T-cell (primary cell): ENCODE results near the gene S100A1. TPM values are rescaled to one million over a fixed set of nuclear protein-coding genes. Genes with fewer than 3 reads are reported as not detected.

Source experiments
- ATAC-seq, 4 experiments: fragments of 200-7000 bp in 3 of 4; fragments of 150-1000 bp in 1 of 4; cut with Tn5 transposase; replicated peaks in 1 of 4; 1 replicate in 3 of 4; 2 replicates in 1 of 4; pipeline ENCODE4 v1.10.0; 2021; ENCODE audit warnings: moderate library complexity in 3 of 4, mild to moderate bottlenecking in 2 of 4, moderate number of reproducible peaks in 1 of 4
- CTCF ChIA-PET, 2 donors: fragments of 300-600 bp; sonication (Branson Sonifier 250); formaldehyde crosslinking; loops; one replicate each; lab custom pipeline; 2022; ENCODE audit warnings: antibody characterized with exemption in 2 of 2; lab: Charles Lee
- POLR2A ChIA-PET, 2 donors: fragments of 300-600 bp; sonication (Branson Sonifier 250); formaldehyde crosslinking; loops; one replicate each; lab custom pipeline; 2022; ENCODE audit warnings: antibody characterized with exemption in 2 of 2; lab: Charles Lee
- DNase-seq, 35 experiments: peaks; one replicate each; pipeline versions ENCODE4 v3.0.0 to v3.0.0-alpha.2; 2013 to 2023
- H3K27ac ChIP-seq: one replicate; pipeline ENCODE4 v1.5.1; 2013; ENCODE audit warnings: low read length
- H3K27me3 ChIP-seq, 2 experiments: replicated peaks in 1 of 2; 1 replicate in 1 of 2; 2 replicates in 1 of 2; pipeline versions ENCODE4 v1.6.1 to v1.7.0; 2013; ENCODE audit warnings: low read length in 1 of 2, mixed read lengths in 1 of 2; ENCODE audit not compliant: control insufficient read depth in 2 of 2, insufficient read depth in 2 of 2; ENCODE audit errors: extremely low read depth in 1 of 2
- H3K36me3 ChIP-seq, 2 donors: 1 replicate in 1 of 2; 2 replicates in 1 of 2; pipeline versions ENCODE4 v1.6.1 to v1.7.0; 2013; ENCODE audit warnings: low read length in 1 of 2; ENCODE audit not compliant: control insufficient read depth in 2 of 2, insufficient read depth in 1 of 2; ENCODE audit errors: extremely low read depth in 1 of 2
- H3K4me1 ChIP-seq, 2 experiments: 1 replicate in 1 of 2; 2 replicates in 1 of 2; pipeline versions ENCODE4 v1.6.1 to v1.7.0; 2013; ENCODE audit warnings: low read length in 2 of 2, mixed read lengths in 1 of 2; ENCODE audit not compliant: insufficient read depth in 2 of 2, control insufficient read depth in 1 of 2; ENCODE audit errors: extremely low read depth in 1 of 2
- H3K4me3 ChIP-seq, 2 donors: 1 replicate in 1 of 2; 2 replicates in 1 of 2; pipeline versions ENCODE4 v1.5.1 to v1.7.0; 2013; ENCODE audit warnings: mild to moderate bottlenecking in 2 of 2, low read length in 1 of 2, moderate library complexity in 1 of 2; ENCODE audit not compliant: control insufficient read depth in 1 of 2; ENCODE audit errors: extremely low read depth in 1 of 2
- H3K9me3 ChIP-seq: 2 replicates; pipeline ENCODE4 v1.7.0; 2013
- H3K27ac Mint-ChIP-seq, 2 donors: one replicate each; pipeline ENCODE4 v1.8.0; 2020 to 2021; ENCODE audit warnings: mild to moderate bottlenecking in 2 of 2, mixed read lengths in 2 of 2
- H3K27me3 Mint-ChIP-seq, 2 donors: one replicate each; pipeline ENCODE4 v1.8.0; 2021 to 2022; ENCODE audit warnings: mixed read lengths in 2 of 2
- H3K36me3 Mint-ChIP-seq: one replicate; pipeline ENCODE4 v1.8.0; 2021; ENCODE audit warnings: mixed read lengths
- H3K4me1 Mint-ChIP-seq, 3 donors: one replicate each; pipeline ENCODE4 v1.8.0; 2020 to 2022; ENCODE audit warnings: mixed read lengths in 3 of 3, mild to moderate bottlenecking in 1 of 3
- H3K4me3 Mint-ChIP-seq, 3 donors: one replicate each; pipeline ENCODE4 v1.8.0; 2020 to 2022; ENCODE audit warnings: mild to moderate bottlenecking in 3 of 3, mixed read lengths in 3 of 3, moderate library complexity in 3 of 3
- H3K9me3 Mint-ChIP-seq, 3 donors: one replicate each; pipeline ENCODE4 v1.8.0; 2020 to 2022; ENCODE audit warnings: mixed read lengths in 3 of 3
- WGBS: methylation state at CpG from one replicate; pipeline ENCODE4 v1.1.5; 2013; ENCODE audit warnings: missing lambda C conversion rate; ENCODE audit not compliant: insufficient coverage; 5-methylcytosine and 5-hydroxymethylcytosine counted together
- total RNA-seq, 35 experiments: library from RNA in 6 of 35; stranded (reverse) in 6 of 35; fragments of 120-200 nt in 1 of 35; gene quantifications; one replicate each; pipeline versions ENCODE4 v1.2.1 to v1.2.4 and lab custom pipeline; 2013 to 2026

Gene S100A1
- total RNA-seq, 5 donors from 2014 or later (not counting 1 experiment from before 2014, with no cell fraction given) = not detected

DNA sequence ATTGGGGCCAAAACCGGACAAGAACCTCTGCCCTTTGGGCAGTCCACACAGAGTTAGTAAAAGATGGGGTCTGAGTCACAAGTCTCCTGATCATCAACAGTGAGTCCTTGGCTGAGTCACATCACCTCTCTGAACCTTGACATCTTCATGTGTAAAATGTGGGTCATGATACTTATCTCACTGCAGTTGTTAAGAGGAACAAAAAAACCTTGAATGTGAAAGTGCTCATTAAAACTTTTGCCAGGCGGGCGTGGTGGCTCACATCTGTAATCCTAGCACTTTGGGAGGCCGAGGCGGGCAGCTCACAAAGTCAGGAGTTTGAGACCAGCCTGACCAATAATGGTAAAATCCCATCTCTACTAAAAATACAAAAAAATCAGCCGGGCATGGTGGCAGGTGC is 31.0 kb upstream of the S100A1 start:
- no peaks in the 10 kb centered on the region for H3K9me3 Mint-ChIP-seq
- ATAC-seq = peak in 3 of 4 experiments; percentile 14 to 37 (median 25)
- DNase-seq = no peak
- Histone ChIP-seq H3K36me3 (no peaks in the 10 kb centered on the region), H3K27ac (no peak overlapping the region), H3K4me1 (peaks cover 4 to 10% of the 10 kb centered on the region in 2 experiments), H3K9me3 (no peaks in the 10 kb centered on the region), H3K27me3 (no peaks in the 10 kb centered on the region), H3K4me3 (no peak overlapping the region)
- H3K36me3 Mint-ChIP-seq = no peaks in the 10 kb centered on the region
- no peak overlapping the region for H3K4me3 Mint-ChIP-seq
- peaks cover 5 to 16% (median 14%) of the 10 kb centered on the region in 3 donors for H3K4me1 Mint-ChIP-seq
- POLR2A ChIA-PET = no interaction called here
- H3K27me3 Mint-ChIP-seq = no peaks in the 10 kb centered on the region
- CTCF ChIA-PET = no interaction called here
- 100% methylated on average over 1 of the region's 6 CpGs for WGBS
- peak overlapping the region in 1 of 2 donors; percentile 4 for H3K27ac Mint-ChIP-seq

DNA sequence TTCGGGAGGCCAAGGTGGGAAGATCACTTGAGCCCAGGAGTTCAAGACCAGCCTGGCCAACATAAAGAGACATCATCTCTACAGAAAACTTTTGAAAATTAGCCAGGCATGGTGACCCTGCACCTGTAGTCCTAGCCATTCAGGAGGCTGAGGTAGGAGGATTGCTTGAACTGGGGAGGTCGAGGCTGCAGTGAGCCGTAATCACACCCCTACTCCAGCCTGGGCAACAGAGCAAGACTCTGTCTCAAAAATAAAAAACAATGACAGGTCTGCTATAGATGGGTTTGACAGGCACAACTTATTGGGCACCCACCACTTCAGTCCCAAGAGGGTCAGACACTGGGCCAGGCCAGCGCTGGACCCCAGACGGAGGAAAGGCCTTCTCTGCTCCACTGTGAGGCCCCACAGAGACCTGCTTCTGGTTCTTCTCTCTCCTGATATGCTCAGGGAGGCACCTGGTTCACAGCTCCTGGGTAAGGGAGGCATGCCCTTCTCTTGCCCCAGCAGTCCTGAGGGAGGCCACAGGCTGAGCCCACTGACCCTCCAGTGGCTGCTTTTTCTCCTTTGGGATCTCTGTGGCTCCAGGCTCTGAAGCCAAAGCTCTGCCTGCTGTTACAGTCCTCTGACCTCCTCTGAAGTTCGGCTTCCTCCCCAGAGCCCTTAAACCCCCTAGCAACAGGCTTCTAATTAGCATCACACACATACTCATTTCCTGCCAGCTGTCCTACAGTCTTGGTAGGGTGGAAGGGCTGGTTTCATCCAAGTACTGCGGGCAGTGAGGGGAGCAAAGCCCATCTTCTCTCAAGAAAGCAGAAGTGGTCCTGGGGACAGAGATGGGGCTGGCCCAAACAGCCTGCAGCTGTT is 29.7 kb upstream of the S100A1 start:
- peaks cover 8 to 21% (median 16%) of the 10 kb centered on the region in 3 donors for H3K4me1 Mint-ChIP-seq
- H3K9me3 ChIP-seq = no peaks in the 10 kb centered on the region
- no peaks in the 10 kb centered on the region for H3K27me3 ChIP-seq
- DNase-seq (peak in 6 of 35 experiments; percentile 2 to 42 (median 6)), ATAC-seq (peak; percentile 74 to 87 (median 83))
- H3K27ac ChIP-seq = peak overlapping the region; percentile 29
- ChIA-PET POLR2A (no interaction called here), CTCF (interaction anchor here in 1 of 2 donors (0.6 to 1.0 kb wide), 3 partner anchors 9 to 279 kb away, joined by 3 to 4 read pairs (median 3); no protein-coding TSS in a partner anchor)
- H3K36me3 Mint-ChIP-seq = no peaks in the 10 kb centered on the region
- WGBS = 49% methylated on average over 2 of the region's 7 CpGs
- peak overlapping the region; percentile 68 to 75 for H3K27ac Mint-ChIP-seq
- H3K4me1 ChIP-seq = peaks cover 4 to 10% of the 10 kb centered on the region in 2 experiments
- no peaks in the 10 kb centered on the region for H3K36me3 ChIP-seq
- H3K4me3 ChIP-seq = no peak overlapping the region
- H3K9me3 Mint-ChIP-seq = no peaks in the 10 kb centered on the region
- H3K27me3 Mint-ChIP-seq = no peaks in the 10 kb centered on the region
- no peak overlapping the region for H3K4me3 Mint-ChIP-seq

DNA sequence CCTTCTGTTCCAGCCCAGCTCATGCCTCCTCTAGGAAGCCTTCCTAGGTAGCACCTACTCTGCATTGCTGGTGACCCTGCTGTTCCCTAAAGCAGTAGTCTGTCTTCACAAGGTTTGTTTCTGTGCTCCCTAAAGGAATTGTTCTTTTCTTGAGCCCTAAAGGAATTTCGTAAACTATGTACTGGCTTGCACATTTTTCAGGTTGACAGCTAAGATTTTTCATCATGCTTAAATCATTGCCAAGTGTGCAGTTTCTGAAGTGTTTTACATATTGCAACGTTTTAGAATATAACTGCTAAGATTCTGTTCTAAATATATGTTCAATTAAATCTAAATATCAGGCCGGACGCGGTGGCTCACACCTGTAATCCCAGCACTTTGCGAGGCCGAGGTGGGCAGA is 28.4 kb upstream of the S100A1 start:
- Histone ChIP-seq H3K4me1 (peaks cover 4 to 10% of the 10 kb centered on the region in 2 experiments), H3K4me3 (no peak overlapping the region), H3K36me3 (no peaks in the 10 kb centered on the region), H3K27me3 (no peaks in the 10 kb centered on the region), H3K9me3 (no peaks in the 10 kb centered on the region), H3K27ac (no peak overlapping the region)
- 100% methylated on average over 1 of the region's 7 CpGs for WGBS
- POLR2A ChIA-PET = no interaction called here
- H3K4me1 Mint-ChIP-seq = peaks cover 8 to 21% (median 16%) of the 10 kb centered on the region in 3 donors
- H3K36me3 Mint-ChIP-seq = no peaks in the 10 kb centered on the region
- DNase-seq (no peak), ATAC-seq (no peak)
- H3K27me3 Mint-ChIP-seq = no peaks in the 10 kb centered on the region
- no peaks in the 10 kb centered on the region for H3K9me3 Mint-ChIP-seq
- CTCF ChIA-PET = interaction anchor here in 1 of 2 donors (1.1 kb wide), 1 partner anchor 68 kb away, joined by 3 read pairs; no protein-coding TSS in a partner anchor
- H3K27ac Mint-ChIP-seq = no peak overlapping the region
- H3K4me3 Mint-ChIP-seq = no peak overlapping the region

DNA sequence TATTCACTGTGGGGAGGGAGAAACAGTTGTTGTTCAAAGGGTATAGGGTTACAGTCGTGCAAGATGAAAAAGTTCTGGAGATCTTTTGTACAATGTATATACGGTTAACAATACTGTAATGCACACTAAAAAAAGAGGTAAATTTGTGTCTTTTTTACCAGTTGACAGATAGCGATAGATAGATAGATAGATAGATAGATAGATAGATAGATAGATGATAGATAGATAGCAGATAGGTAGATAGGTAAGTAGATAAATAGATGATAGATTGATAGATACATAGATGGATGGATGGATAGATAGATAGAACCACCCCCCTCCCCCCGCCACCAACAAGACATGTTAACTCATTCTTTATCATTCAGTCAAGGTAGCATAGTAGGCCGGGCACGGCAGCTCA is 25.5 kb upstream of the S100A1 start:
- no peaks in the 10 kb centered on the region for H3K36me3 Mint-ChIP-seq
- no peaks in the 10 kb centered on the region for H3K9me3 Mint-ChIP-seq
- H3K27ac Mint-ChIP-seq = peak overlapping the region in 1 of 2 donors; percentile 4
- Histone ChIP-seq H3K4me1 (peaks cover 4 to 10% of the 10 kb centered on the region in 2 experiments), H3K4me3 (no peak overlapping the region), H3K36me3 (no peaks in the 10 kb centered on the region), H3K27ac (no peak overlapping the region), H3K9me3 (no peaks in the 10 kb centered on the region), H3K27me3 (no peaks in the 10 kb centered on the region)
- H3K4me3 Mint-ChIP-seq = no peak overlapping the region
- ChIA-PET CTCF (no interaction called here), POLR2A (no interaction called here)
- ATAC-seq (no peak), DNase-seq (no peak)
- H3K27me3 Mint-ChIP-seq = no peaks in the 10 kb centered on the region
- peaks cover 8 to 21% (median 8%) of the 10 kb centered on the region in 3 donors for H3K4me1 Mint-ChIP-seq
- WGBS = 100% methylated on average over 2 of the region's 6 CpGs

DNA sequence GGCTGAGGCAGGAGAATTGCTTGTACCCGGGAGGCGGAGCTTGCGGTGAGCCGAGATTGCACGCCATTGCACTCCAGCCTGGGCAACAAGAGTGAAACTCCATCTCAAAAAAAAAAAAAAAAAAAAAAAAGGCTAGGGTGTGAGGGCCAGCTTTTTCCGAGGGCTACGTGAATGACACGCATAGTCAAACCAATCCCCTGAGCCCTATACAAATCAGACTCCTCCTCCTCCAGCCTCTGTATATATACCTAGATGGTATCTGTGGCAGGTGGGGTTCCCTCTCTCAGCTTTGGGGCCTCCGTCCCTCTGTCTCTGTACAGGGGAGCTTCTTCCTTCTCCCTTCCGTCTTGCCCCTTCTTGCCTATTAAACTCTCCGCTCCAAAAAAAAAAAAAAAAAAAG is 22.0 kb upstream of the S100A1 start:
- no peaks in the 10 kb centered on the region for H3K27me3 ChIP-seq
- DNase-seq (no peak), ATAC-seq (no peak)
- WGBS = no CpG with 5 or more reads among the region's 11 CpGs
- peaks cover 0 to 9% (median 4%) of the 10 kb centered on the region in 3 donors for H3K4me1 Mint-ChIP-seq
- H3K27me3 Mint-ChIP-seq = no peaks in the 10 kb centered on the region
- no peak overlapping the region for H3K4me3 Mint-ChIP-seq
- H3K4me1 ChIP-seq = no peaks in the 10 kb centered on the region
- CTCF ChIA-PET = interaction anchor here in 1 of 2 donors (0.7 kb wide), 1 partner anchor 106 kb away, joined by 4 read pairs; no protein-coding TSS in a partner anchor
- H3K27ac ChIP-seq = no peak overlapping the region
- H3K36me3 Mint-ChIP-seq = no peaks in the 10 kb centered on the region
- H3K9me3 ChIP-seq = no peaks in the 10 kb centered on the region
- H3K36me3 ChIP-seq = no peaks in the 10 kb centered on the region
- H3K27ac Mint-ChIP-seq = no peak overlapping the region
- H3K4me3 ChIP-seq = no peak overlapping the region
- H3K9me3 Mint-ChIP-seq = no peaks in the 10 kb centered on the region
- POLR2A ChIA-PET = interaction anchor here in 1 of 2 donors (0.6 kb wide), 2 partner anchors 105 to 155 kb away, joined by 4 read pairs; no protein-coding TSS in a partner anchor

DNA sequence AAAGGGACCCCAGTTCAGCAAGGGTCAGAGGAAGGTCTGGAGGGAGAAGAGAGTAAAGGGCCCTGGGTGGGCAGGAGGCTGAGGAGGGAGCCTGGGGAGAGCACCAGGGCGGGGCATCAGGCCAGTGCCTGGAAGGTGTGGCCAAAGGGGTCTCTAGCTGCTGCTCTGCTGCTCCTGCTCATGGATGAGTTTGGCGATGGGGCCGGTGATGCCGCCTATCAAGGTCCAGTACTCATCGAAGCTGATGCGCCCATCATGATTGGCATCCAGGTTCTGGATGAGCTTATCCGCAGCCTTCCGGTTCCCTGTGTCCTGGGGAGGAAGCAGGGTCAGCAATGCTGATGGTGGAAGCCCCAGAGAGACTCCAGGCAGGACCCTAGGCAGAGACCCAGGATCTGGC is 20.9 kb upstream of the S100A1 start:
- POLR2A ChIA-PET = interaction anchor here in 1 of 2 donors (0.6 kb wide), 1 partner anchor 855 kb away, joined by 4 read pairs; no protein-coding TSS in a partner anchor
- no peak overlapping the region for H3K27ac Mint-ChIP-seq
- CTCF ChIA-PET = interaction anchor here in 1 of 2 donors (1.4 kb wide), 1 partner anchor 9 kb away, joined by 4 read pairs; no protein-coding TSS in a partner anchor
- no peak overlapping the region for H3K4me3 Mint-ChIP-seq
- Histone ChIP-seq H3K4me1 (no peaks in the 10 kb centered on the region), H3K27ac (no peak overlapping the region), H3K36me3 (no peaks in the 10 kb centered on the region), H3K4me3 (no peak overlapping the region), H3K9me3 (no peaks in the 10 kb centered on the region), H3K27me3 (no peaks in the 10 kb centered on the region)
- no peaks in the 10 kb centered on the region for H3K9me3 Mint-ChIP-seq
- 95% methylated on average over 8 of the region's 8 CpGs for WGBS
- peaks cover 0 to 5% (median 3%) of the 10 kb centered on the region in 3 donors for H3K4me1 Mint-ChIP-seq
- H3K27me3 Mint-ChIP-seq = no peaks in the 10 kb centered on the region
- no peak for DNase-seq
- no peaks in the 10 kb centered on the region for H3K36me3 Mint-ChIP-seq
- no peak for ATAC-seq
